ENCODE data around the gene MAJIN.

DNA sequence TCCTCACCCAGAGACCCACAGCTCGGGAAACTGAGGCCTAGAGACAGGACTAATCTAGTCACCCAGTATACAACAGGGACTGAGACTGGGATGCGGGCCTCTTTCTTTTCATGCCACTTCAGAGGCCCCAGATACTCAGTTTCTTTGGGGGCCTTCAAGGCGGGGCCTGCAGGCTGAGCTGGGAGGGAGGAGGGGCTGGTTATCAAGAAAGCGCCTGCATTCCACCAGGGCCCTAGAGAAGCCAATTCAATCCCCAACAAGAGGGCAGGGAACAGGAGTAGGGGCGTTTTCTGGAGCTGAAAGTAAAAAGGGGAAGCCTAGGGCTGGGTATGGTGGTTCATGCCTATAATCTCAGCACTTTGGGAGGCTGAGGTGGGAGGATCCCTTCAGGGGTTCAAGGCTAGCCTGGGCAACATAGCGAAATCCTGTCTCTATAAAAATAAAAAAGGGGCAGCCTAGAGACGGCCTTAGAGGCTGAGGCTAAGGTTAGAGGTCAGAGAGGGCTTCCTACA lies 56.5 kb downstream of the MAJIN start:
- TF ChIP-seq EZH2 (IDR thresholded peaks at IDR 0.05; ENCODE audit: borderline replicate concordance, low read depth, low read length, poor library complexity, severe bottlenecking) (no peak), CTCF (conservative IDR thresholded peaks at IDR 0.05; ENCODE audit: low read depth, low read length) (no peak)
